ENCODE results near the gene HMOX1.
A peak's percentile ranks its signal among the peaks of the same experiment; 100 is the strongest.

The HMOX1 gene

DNA sequence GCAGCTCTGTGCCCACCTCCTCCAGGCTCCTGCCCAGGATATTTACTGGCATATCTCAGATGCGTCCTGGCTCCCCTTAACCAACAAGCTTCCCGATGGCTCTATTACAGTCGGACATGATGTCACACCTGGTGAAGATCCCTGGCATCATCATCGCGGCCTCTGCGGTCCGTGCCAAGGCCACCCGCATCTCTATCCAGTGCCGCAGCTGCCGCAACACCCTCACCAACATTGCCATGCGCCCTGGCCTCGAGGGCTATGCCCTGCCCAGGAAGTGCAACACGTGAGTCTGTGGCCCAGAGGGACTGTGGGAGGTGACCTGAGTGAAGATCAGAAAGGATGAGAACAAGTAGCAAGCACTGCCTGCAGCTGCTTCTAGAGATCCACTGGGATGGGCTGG lies 25.5 kb downstream of the HMOX1 start:
- no peak for DNase-seq (ENCODE audit: low read depth in 2 of 2)

DNA sequence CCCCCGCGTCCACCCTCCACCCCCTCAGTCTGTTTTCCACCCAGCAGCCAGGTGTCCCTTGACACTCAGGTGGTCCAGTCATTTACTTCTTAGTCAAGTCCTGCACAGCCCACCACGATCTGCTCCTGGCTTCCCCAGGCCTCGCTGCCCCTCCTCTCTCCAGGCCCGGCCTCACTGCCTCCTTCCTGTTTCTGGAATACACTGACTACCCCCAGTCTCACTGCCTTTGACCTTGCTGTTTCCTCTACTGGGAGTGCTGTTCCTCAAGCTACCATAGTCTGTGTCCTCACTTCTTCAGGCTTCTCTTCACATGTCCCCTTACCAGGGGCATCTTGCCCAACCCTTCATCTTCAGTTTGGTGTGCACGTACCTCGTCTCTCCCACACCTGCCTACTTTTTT lies 26.5 kb downstream of the HMOX1 start:
- no peak for DNase-seq (ENCODE audit: low read depth in 2 of 2)

DNA sequence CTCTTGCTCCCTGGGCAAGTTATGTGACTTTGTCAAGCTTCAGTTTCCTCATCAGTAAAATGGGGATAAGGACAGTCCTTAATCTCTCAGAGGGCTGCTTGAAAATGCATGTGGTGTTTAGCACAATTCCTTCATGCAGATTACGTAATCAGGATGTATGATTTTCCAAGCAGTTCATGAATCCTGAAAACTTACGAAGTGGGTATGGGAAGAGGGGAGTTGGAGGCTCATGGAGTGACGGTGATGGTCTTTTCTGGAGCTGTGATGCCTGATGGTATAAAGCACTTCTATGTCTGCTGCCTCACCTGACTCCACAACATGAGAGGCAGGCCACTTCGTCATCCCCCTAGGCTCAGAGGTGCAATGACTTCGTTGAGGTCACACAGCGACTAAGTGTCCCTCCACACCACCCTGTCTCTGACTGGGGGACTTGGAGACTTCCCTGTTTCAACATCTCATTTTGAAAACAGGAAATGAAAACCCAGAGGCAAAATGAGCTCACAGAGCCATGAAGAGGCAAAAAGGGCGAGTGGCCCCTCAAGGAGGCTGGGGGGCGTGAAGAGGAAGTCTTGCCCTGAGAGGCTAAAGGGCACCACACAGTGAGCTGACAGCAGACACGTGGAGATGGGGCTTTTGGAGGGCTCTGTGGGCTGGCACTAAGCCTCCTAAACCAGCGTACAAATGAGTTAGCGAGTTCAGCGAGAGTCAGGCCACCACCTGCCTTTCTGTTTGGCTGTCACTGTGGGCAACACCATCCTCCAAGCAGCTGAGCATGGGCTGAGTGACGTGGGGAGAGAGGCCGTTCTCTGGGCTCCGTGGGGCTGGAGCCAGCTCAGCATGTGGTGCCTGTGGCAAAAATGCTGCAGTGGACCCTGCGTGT lies 29.1 kb downstream of the HMOX1 start:
- no peak for DNase-seq (ENCODE audit: low read depth in 2 of 2)

DNA sequence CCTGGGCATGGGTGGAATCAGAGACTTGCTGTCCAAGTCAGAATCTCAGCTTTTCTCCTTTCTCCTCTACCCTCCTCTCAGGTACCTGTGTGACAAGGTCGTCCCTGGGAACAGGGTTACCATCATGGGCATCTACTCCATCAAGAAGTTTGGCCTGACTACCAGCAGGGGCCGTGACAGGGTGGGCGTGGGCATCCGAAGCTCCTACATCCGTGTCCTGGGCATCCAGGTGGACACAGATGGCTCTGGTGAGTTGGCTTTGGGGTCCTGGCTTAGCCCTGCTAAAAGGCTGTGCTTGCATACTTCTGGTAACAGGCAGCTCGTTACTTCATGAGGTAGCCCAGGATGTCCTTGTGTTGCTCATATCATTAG lies 29.8 kb downstream of the HMOX1 start:
- no peak for DNase-seq (ENCODE audit: low read depth in 2 of 2)

DNA sequence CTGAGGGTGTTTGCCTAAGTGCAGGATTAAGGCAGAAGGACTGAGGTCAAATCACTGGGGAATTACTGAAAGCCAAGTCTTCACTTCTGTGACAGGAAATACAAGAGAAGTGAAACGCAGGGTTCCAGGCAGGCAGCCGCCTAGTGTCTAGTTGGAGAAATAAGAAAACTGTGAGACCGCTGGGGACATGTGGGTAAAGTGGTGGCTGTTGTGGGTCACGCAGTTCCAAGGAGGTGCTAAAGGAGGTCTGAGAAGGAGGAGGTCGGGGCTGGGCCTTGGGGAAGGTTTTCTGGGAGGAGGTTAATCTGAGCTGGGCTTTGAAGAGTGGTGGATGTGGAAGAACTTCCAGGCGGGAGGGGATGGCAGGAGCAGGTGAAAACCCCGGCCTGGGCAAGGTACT lies 30.2 kb downstream of the HMOX1 start:
- DNase-seq (ENCODE audit: low read depth in 2 of 2), result no peak

DNA sequence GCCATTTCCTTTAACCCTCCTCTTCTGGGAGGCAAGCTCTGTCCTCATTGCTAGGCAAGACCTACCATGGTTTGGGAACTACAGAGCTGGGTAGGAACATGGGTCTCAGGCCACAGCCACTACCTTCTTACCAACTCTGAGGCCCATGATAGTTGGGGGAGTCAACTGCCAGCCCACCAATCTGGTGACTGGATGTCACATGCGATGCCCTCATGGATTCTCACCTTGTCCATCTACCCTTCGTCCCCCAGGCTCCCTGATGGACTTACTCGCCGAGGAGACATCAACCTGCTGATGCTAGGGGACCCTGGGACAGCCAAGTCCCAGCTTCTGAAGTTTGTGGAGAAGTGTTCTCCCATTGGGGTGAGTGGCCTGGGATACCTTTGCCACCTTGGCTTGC lies 32.7 kb downstream of the HMOX1 start:
- DNase-seq (ENCODE audit: low read depth in 2 of 2), result no peak

DNA sequence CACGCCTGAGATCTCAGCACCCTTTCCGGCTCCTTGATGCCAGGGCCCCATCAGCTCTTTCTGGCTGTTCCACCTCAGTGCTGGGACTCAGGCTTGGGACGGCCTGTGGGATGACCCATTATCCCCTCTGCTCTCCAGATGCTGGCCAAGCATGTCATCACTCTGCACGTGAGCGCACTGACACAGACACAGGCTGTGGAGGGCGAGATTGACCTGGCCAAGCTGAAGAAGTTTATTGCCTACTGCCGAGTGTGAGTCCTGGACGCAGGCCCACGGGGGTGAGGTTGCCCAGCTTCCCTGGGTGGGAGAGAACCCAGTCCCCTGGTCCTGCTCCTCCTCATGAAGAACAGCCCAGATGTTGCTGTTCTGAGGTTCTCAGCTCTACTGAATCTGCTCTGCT lies 36.7 kb downstream of the HMOX1 start:
- DNase-seq (ENCODE audit: low read depth in 2 of 2), result no peak

DNA sequence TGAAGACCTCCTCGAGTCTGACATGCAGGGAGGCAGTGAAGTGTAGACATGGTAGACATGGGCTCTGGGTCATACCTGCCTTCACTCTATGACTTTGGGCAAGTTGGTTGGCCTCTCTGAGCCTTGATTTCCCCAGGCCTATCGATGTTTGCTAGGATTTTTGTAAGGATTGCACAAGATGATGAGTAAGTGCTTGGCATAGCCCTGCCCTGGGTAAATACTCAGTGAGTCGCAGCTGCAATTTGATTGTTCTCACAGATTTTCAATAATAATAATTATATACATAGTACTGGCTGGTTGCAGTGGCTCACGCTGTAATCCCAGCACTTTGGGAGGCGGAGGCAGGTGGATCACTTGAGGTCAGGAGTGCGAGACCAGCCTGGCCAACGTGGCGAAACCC lies 37.2 kb downstream of the HMOX1 start:
- no peak for DNase-seq (ENCODE audit: low read depth in 2 of 2)

DNA sequence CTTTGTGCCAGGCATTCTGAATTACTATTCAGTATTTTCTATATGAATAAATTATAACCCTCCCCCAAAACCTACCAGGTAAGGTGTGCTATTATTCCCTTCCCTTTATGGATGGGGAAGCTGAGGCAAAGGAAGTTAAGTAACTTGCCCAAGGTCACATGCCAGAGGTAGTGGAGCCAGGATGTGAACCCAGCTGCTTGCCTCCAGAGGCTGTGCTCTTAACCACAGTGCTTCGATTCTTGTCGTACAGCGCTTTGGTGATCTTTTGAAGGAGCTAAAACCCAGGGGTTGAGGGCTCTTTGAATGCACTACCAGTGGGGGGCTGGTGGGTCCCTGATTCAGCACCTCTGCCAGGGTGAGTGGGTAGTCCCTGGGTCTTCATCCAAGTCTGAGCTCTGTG lies 37.8 kb downstream of the HMOX1 start:
- DNase-seq (ENCODE audit: low read depth in 2 of 2), result no peak

DNA sequence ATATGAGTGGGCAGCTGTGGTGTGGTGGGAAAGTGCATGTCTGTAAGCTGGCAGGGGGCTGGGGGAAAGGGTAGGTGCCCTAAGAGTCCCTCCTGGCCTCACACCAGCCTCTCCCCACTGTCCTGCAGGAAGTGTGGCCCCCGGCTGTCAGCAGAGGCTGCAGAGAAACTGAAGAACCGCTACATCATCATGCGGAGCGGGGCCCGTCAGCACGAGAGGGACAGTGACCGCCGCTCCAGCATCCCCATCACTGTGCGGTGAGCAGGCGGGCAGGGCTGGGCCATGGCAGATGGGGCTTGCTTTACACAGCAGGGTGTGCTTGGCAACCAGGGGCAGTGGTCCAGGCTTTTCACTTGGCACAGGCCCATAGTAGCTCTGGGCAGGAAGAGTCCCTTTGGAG lies 38.9 kb downstream of the HMOX1 start:
- no peak for DNase-seq (ENCODE audit: low read depth in 2 of 2)

DNA sequence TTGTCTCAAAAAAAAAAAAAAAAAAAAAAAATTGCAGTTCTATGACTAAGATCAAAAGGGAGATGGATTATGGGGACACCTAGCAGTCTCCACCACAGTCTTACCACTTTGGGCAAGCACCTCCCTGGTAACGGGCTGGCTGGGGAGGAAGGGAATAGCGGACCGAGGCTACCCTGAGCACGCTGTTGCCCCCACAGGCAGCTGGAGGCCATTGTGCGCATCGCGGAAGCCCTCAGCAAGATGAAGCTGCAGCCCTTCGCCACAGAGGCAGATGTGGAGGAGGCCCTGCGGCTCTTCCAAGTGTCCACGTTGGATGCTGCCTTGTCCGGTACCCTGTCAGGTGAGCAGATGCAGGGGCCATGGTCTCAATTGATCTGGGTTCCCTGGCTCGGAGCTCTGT lies 40.2 kb downstream of the HMOX1 start:
- DNase-seq (ENCODE audit: low read depth in 2 of 2), result no peak

DNA sequence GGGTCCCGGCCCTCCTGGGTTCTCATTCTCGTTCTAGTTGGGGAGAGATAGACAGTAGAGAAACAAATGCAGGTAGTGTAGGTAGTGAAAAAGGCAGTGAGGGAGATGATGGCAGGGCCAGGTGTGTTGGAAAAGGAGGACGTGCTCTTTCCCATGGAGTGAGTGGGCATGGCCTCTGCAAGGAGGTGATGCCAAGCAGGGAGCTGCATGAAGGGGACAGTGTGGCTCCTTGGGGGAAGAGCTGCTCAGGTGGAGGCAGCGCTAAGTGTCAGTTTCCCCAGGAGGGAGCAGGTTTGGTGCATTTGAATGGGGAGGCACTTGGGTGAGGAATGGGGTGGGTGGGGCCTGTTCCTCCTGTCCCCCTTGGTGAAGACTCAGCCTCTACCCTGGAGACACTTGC lies 41.2 kb downstream of the HMOX1 start:
- DNase-seq (ENCODE audit: low read depth in 2 of 2), result no peak

DNA sequence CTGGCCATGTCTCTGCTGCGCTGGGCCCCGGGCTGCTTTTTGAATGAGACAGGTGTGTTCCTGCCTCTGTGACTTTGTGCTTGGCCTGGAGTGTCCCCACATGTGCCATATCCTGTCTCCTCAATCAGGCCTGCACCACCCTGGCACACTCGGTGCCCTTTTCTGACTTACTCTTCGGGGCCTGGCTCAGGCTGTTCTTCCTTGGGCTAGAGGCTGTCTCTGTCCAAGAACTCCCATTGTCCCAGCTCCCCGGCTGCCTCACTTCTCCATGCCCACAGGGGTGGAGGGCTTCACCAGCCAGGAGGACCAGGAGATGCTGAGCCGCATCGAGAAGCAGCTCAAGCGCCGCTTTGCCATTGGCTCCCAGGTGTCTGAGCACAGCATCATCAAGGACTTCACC lies 42.0 kb downstream of the HMOX1 start:
- no peak for DNase-seq (ENCODE audit: low read depth in 2 of 2)

DNA sequence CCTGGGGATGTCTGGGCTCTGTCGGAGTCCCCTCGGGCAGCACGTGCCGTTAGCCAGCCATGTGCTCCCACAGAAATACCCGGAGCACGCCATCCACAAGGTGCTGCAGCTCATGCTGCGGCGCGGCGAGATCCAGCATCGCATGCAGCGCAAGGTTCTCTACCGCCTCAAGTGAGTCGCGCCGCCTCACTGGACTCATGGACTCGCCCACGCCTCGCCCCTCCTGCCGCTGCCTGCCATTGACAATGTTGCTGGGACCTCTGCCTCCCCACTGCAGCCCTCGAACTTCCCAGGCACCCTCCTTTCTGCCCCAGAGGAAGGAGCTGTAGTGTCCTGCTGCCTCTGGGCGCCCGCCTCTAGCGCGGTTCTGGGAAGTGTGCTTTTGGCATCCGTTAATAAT lies 43.2 kb downstream of the HMOX1 start:
- DNase-seq (ENCODE audit: low read depth in 2 of 2), result no peak

DNA sequence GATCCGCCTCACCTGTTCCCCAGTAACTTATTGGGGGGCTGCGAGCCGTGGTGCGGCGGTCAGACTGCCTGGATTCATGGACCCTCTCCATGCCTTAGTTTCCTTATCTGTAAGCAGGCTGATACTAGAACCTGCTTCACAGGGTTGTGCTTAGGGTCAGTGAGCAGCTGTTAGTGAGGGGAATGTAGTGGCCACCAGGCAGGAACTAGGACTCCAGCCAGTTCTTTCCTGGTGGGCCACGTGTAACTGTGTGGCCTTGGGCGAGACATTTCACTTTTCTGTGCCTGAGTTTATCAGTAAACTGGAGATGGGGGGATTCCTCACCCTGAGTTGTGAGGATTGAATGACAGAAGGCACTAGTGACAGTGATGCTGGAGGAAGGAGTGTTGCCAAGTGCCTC lies 43.9 kb downstream of the HMOX1 start:
- no peak for DNase-seq (ENCODE audit: low read depth in 2 of 2)

DNA sequence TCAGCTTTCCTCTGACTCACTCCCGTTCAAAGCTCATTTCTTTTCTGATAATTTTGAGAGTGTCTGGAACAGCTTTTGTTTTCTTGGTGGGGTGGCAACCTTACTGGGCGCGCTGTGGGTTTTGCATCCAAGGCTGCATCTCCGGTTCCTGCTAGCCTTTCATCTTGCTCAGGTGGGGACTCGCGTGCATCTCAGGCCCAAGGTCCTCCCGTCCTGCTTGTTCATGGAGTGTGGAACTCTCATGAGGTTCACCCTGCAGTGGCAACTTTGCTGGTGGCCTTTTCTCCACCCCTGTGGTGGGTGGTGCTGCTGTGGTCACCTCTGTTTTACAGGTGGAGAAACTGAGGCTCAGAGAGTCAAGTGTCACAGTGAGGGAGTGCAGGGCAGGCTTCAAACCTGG lies 44.6 kb downstream of the HMOX1 start:
- no peak for DNase-seq (ENCODE audit: low read depth in 2 of 2)

DNA sequence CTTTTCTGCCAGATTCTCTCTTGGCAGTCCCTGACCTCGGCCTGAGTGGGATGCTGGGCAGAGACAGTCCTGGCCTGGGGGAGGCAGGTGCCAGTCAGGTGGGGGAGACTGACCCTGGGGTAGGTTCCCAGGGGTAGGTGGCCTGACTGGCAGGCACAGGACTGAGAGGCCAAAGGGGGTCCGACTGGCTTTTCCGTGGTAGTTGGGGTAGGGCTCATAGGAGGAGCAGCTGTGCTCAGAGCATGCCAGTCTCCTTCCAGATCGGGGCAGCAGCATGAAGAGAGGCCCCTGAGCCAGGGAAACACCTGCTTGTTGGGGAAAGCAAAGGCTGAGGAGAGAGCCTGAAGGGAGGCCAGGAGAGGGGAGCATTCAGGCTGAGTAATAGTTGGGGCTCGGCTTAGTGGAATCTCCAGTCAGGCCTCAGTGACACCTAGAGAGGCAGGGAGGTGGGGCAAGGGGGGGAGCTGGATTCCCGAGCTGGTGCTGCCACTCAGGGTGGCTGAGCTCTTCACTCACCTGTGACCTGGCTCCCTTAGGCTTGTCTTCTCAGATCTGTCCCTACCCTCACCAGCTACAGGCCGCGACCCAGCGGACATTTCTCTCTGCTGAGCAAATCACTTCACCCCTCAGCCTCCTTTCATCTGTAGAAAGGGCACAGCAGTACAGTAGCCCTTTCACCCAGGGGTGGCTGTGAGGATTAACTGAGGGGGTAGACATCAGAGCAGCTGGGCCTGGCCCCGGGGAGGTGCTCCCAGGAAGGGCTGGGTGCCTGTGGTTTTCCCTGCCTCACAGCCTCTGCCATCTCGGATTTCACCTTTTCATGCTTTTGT lies 45.3 kb downstream of the HMOX1 start:
- DNase-seq (ENCODE audit: low read depth in 2 of 2), result no peak

DNA sequence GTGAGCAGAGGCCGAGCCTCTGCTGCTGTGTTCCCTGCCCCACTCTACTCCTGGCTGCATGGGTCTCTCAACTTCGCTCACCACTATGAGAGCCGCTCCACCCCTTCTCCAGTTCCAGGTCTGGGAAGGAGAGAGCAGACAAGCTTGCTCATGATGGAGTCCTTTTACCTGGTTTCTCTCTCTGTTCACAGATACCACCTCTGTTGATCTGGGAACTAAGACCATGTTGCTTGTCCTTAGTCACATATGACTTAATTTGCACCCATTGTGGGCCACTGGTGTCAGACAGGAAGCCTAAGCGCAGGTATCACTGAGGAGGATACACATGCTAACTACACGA lies 45.9 kb downstream of the HMOX1 start:
- no peak for DNase-seq (ENCODE audit: low read depth in 2 of 2)

DNA sequence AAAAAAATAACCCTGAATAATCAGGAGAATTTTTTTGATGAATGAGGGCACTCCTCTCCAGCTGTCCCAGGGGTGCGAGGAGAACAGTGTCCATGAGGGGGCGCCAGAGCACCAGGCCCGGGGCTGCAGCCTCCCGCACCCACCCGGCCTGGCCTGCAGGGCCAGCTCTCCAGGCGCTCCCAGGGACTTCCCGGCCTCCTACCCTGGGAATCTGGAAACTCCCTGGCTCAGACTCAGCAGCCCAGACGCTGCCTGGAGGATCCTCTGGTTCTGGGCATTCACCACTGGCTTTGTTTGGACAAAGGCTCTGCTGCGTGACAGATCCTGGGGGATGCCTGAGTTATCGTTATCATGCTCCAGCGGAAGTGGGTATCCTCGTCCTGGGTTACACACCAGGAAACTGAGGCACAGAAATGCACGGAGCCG lies 50.0 kb downstream of the HMOX1 start:
- peak; percentile 38 to 46 for DNase-seq (ENCODE audit: low read depth in 2 of 2)

DNA sequence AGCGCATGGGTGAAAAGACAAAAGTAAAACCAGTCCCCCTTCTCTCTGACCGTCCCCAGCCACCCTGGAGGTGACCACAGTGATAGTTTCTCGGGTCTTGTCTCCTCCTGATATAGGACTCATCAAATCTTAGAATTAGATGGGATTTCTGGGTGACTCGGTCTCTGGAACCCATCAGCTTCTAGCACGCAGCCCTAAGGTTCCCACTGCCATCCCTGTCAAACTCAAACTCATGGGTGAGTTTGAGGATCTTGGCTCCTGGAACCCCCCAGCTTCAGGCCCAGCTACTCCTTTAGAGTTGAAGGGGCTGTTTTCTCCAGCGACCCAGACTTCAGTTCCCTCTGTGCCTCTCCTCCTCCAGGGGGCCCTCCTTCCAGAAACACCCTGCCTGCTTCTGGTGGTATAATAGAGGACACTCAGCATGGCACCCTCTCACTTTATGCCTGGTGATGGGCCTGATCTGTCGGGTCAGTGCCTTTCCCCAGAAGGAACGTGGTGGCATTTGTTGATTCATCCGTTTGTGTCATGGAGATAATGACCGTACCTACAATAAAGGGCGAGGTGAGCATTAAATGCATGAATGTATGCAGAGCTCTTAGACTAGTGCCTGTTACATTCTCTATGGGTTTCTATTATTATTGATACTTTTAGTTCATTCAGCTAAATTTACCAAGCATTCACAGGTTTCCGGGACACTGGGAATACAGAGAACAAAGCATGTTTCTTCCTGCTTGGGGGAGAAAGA lies 50.8 kb downstream of the HMOX1 start:
- no peak for DNase-seq (ENCODE audit: low read depth in 2 of 2)

DNA sequence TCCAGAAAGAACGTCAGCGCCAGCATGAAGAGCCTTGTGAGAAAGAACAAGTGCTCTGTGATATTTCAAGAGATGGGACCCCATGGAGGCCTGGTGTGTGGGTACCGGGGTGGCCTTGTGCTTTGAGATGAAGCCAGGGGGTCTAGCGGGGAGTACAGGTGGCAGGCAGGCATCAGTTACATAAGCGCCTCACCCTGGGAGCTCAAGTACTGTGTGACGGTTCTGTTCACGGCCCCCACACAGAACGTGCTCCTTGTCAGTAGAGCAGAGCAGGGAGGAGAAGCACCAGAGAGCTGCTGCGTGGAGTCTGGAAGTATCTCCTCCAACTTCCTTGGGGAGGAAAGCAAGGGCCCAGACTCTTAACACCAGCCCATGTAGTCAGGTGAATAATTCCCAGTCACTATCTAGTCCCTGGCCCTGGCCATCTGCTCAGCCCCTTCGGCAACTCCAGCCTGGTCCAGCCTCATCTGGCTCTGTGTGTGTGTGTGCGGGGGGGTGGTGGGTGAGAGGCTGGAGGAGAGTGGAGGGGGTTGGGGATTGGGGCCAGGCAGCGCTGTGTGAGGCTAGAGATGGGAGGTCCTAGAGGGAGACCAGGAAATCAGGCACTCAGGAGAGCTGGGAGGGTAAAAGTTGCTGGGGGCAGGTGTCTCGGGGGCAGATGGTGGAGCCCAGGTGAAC lies 51.5 kb downstream of the HMOX1 start:
- DNase-seq (ENCODE audit: low read depth in 2 of 2), result no peak

DNA sequence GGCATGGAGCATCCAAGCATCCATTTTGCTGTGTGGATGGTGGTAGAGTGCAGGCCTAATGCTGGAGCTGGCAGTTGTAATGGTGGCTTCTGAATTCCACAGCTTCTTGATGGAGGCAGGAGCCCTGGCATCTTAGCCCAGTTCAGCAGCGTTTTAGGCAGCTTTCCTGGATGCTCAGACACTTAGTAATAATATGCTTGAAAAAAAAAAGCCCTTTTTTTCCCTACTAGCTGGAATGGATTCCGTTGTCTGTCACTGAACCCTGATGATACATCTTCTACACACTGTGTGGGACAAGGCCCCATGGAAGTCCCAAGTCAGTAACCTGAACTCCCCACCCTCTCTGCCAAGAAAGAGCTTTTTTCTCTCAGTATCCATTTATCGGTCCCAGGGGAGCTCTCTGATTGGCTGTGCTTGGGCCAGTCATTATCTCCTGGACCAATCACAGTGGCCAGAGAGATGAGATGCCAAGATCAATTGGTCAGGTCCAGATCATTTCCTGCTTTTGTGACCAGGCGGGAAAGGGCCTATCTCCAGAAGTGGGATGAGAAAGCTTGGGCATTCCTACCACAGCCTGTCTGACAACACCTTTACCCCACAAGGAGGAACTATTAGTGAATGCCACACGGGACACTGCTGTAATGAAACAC lies 53.3 kb downstream of the HMOX1 start:
- no peak for DNase-seq (ENCODE audit: low read depth in 2 of 2)
